Measurements from ENCODE around the gene POMC. TPM values are rescaled to one million over a fixed set of nuclear protein-coding genes. Genes with fewer than 3 reads are reported as not detected.

The POMC gene
- total RNA-seq, 1 experiment from 2014 or later = 1.6 TPM

- no CpG with 5 or more reads among the region's 59 CpGs for WGBS (ENCODE audit: extremely low coverage, insufficient read length, low lambda C conversion rate)
- no peak overlapping the region for H3K18ac ChIP-seq (ENCODE audit: insufficient read length, low read depth, low read length)
- H3K36me3 Mint-ChIP-seq (ENCODE audit: insufficient read depth in 1 of 3, low read depth in 3 of 3) = no peaks in the 10 kb centered on the region
- peaks cover 12 to 13% of the 10 kb centered on the region in 2 experiments for H3K4me1 Mint-ChIP-seq
- H3K27me3 Mint-ChIP-seq (ENCODE audit: low read depth) = no peaks in the 10 kb centered on the region
- H2BK5ac ChIP-seq (ENCODE audit: insufficient read length, low read length) = no peak overlapping the region
- no peak overlapping the region; the same call in 1 of the 2 replicates for H3K14ac ChIP-seq (ENCODE audit: insufficient read depth, low read length)
- no peak overlapping the region for H2BK120ac ChIP-seq (ENCODE audit: low read depth, low read length, poor library complexity, severe bottlenecking)
- no peaks in the 10 kb centered on the region for H3K79me1 ChIP-seq (ENCODE audit: insufficient read depth, low read depth, low read length, poor library complexity, severe bottlenecking)
- no peaks in the 10 kb centered on the region for H3K27me3 ChIP-seq (ENCODE audit: insufficient read depth, low read length)
- H4K8ac ChIP-seq (replicated peaks; ENCODE audit: insufficient read length, low read depth, low read length) = no peak overlapping the region
- peak; percentile 57 for DNase-seq
- no peak overlapping the region for H3K27ac Mint-ChIP-seq
- H2BK20ac ChIP-seq (ENCODE audit: low read depth, low read length, poor library complexity, severe bottlenecking) = no peak overlapping the region
- no peaks in the 10 kb centered on the region for H4K20me1 ChIP-seq (ENCODE audit: control insufficient read depth, insufficient read depth, insufficient read length)
- H2BK15ac ChIP-seq (ENCODE audit: low read depth, low read length) = no peak overlapping the region
- no peak overlapping the region for H2AFZ ChIP-seq (ENCODE audit: low read length)
- no peak overlapping the region for H3T11ph ChIP-seq (ENCODE audit: low read length)
- no peaks in the 10 kb centered on the region for H3K9me3 ChIP-seq (ENCODE audit: control insufficient read depth, low read depth, low read length)
- no peaks in the 10 kb centered on the region for H3K23me2 ChIP-seq (ENCODE audit: insufficient read length, low read depth, low read length, poor library complexity, severe bottlenecking)
- H2BK12ac ChIP-seq (ENCODE audit: insufficient read length, low read depth, low read length) = no peak overlapping the region
- H3K4me3 Mint-ChIP-seq = no peak overlapping the region
- no peak overlapping the region for H2AK5ac ChIP-seq (ENCODE audit: insufficient read length, low read length)
- no peak for TF ChIP-seq CTCF (conservative IDR thresholded peaks at IDR 0.05)
- H3K4me1 ChIP-seq (ENCODE audit: insufficient read depth, low read length) = no peaks in the 10 kb centered on the region
- H3K79me2 ChIP-seq (ENCODE audit: insufficient read depth, low read length) = no peaks in the 10 kb centered on the region
- no peak overlapping the region for H4K91ac ChIP-seq (ENCODE audit: insufficient read length, low read depth, low read length)
- no peak overlapping the region for H3K56ac ChIP-seq (ENCODE audit: insufficient read length, low read depth, low read length)
- H3K27ac ChIP-seq (ENCODE audit: insufficient read length, low read depth, low read length) = no peak overlapping the region
- H4K5ac ChIP-seq (ENCODE audit: insufficient read length, low read depth, low read length) = no peak overlapping the region
- no peak overlapping the region for H3K4me2 ChIP-seq (ENCODE audit: insufficient read depth, insufficient read length, low read length)
- H3K23ac ChIP-seq (ENCODE audit: insufficient read length, low read depth, low read length) = no peak overlapping the region
- no peaks in the 10 kb centered on the region for H3K9me3 Mint-ChIP-seq
- no peak overlapping the region for H3K4ac ChIP-seq (ENCODE audit: low read depth, low read length)
- H3K9ac ChIP-seq (ENCODE audit: extremely low read depth, insufficient read length, low read length) = no peak overlapping the region
These were observed 35.9 kb upstream of the POMC start for GRCh38 chr2:25204190-25204838.
